HG03558 (cell line): ENCODE results near the gene SPANXD.
"Not testable (repeated sequence)": the region's sequence is repeated elsewhere in the genome, so short reads cannot be mapped to it uniquely, and the experiment has no call there.

Source experiments
- ATAC-seq: cut with Tn5 transposase; IDR thresholded peaks from one replicate; pipeline ENCODE4 v1.9.1; 2021; ENCODE audit warnings: moderate number of reproducible peaks; ENCODE audit not compliant: unreplicated experiment; ENCODE audit errors: extremely low read depth

The SPANXD gene, protein sequence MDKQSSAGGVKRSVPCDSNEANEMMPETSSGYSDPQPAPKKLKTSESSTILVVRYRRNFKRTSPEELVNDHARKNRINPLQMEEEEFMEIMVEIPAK

DNA sequence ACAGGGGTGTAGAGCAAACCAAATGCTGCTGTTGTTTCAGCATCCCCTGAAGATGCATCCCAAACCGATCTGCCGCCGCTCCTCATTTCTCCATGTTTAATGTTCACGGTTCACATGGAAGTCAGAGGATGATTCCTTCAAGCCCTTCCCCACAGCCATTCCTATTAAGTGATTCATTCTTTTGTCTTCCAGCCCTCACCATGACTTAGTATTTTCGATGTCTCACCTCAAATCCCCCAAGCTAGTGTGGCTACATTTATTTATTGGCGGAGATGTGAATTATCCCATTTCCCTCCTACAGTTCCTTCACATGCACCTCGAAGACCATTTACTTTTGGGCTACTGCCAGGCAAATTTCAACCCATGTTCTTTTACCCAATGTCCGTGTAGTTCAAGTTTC, at the start of gene SPANXD:
Gene SPANXD, minus strand, starts transcription at position 101 of the 400 bp plus-strand sequence. CDS start 334 bp downstream, outside the sequence.
- ATAC-seq: not testable (repeated sequence)

DNA sequence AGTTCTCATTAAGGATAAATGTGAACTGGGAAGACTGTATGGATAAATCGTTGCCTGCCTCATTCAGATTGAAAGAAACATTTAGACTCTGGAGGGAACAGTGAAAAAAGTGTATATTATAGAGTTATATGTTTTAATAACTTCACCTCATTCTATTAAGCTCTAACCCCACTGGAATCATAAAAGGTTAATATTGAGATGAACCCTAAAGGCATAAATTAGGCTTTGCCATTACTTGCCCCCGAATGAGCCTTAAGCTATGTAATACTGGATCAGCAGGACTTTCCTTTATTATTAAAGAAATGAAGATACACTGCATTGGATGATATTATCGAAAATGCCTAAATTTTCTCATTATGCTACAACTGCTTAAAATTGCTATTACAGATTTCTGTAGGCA, 44.1 kb upstream of the SPANXD start:
- ATAC-seq: no peak

DNA sequence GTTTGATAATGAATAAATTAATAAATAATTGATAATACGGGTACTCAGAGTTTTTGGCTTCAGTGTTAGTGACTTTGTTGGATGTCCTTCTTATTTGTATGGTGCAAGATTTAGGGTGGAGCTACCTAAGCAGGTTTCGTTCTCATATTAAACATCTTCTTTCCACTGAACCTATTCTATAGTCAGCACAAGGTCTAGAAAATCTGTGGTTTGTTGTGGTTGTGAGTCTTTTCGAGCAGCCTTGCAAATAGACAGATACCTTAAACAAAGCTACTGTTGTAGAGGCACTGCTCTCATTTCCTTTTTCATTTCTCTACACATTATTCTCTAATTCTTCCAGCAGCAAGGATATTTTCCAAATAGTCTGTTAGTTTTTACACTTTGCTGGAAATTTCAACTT, 38.1 kb upstream of the SPANXD start:
- no peak for ATAC-seq

DNA sequence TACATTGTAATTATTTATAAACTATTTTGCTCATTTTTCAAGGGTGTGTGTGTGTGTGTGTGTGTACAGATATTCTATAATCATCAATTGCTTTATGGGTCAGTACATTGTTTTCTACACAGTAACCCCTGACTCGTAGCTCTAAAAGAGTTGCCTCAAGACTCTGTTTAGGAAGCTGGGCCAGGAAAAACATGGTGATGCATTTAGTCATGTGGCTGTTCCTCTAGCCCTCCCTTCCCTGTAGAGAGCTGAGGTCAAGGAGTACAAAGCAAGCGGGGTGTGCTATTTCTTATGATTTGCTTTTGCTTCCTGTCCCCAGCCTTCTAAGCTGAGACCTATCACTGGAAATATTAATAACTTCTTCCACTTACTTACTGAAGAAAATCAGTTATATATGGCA, 34.8 kb upstream of the SPANXD start:
- ATAC-seq: no peak

DNA sequence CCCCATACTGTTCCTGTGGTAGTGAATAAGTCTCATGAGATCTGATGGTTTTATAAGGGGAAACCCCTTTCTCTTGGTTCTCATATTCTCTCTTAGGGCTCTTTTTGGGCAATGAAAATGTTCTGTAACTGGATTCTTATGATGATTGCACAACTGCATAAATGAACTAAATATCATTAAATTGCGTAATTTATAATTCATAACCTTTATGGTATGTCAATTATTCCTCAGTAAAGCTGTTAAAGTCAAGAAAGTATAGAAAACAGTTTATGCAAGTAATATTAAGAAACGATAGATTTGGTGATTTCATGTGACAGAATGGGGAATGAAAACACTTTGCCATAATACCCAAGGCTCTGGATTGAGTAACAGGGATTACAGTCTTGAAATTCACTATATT, 33.5 kb upstream of the SPANXD start:
- ATAC-seq: no peak

DNA sequence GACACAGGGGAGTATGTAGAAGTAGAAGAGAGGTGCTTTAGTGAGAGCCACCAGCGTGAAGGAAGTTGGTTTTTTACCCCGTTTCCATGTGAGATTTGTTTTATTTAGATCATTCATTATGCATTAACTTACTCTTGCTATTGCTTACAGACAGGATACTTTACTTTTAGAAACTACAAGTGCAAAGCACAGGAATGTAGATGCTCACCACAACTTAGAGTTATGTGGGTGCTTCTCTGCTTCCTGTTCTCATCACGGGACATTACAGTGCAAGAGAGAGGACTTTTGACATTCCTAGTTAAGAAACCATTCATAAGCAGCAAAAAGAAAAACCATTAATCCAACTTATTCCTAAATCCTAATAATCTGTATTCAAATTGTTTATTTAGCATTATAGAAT, 25.6 kb upstream of the SPANXD start:
- no peak for ATAC-seq

DNA sequence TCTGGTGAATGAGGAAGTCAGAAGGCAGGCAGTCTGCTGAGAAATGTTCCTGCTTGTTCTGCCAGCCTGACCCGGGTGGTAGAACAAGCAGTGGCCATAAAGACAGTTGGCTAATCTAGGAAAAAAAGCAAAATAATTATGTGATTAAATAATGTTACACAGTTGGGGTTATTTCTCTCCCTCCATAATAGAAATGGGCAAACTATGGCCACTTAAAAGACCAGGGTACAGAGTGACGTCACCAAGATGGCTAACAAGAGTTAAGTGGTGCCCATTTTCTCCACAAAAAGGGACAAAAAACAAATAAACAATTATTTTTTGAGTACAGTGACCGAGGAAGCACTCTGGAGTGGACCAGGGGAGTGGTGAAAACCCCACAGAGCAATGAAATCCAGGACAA, 16.1 kb upstream of the SPANXD start:
- no peak for ATAC-seq

DNA sequence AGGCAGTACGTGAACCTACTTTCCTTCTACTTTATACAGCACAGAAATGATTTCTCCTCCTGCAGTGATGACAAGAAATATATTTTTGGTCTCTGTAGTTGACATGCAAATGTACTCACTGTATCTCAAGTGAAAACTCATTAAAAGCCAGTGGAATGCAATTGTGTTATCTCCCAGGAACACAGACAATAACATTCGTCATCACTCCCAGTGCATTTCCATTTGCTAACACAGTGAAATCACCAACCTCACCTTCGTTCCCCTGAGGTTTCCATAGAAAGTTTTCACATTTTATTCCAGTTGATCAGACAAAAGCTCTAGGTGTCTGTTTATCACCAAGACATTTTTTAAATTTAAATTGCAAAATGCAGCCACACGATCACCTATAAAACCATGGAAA, 2.5 kb upstream of the SPANXD start:
- no peak for ATAC-seq

DNA sequence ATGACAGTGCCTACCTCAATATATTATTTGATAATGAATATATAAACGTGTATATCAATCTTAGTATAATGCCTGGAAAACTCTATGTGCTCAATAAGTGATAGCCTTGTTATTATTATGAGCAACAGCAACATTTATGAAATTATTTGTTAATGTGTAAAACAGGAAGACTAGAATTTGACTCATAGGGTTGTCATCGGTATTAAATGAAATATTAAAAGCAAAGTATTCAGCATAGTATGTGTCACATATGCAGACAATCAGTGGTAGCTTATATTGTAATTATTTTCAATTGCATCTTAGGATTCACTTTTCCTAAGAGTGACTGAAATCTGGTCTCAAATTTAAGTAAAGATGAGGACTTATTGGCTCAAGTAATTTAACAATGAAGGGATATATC, 24.6 kb downstream of the SPANXD start:
- ATAC-seq: no peak

DNA sequence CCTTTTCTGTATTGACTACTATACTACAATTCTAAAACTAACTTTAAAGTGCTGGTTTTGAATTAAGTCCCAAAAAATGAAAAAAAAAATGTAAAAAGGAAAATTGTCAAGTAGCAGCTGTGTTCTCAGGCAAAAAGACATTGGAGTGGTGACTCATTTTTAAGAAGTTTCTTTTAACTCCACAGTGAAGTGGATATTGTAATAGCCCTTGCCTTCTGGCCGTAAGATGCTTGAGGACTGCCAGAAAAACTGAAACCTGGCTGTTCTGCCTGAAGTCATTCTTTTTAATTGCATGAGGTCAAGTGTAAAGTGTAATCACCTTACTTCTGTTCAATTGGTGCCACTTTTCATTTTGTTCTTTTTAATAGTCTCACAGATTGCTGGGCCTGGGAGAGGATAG, 28.9 kb downstream of the SPANXD start:
- no peak for ATAC-seq

DNA sequence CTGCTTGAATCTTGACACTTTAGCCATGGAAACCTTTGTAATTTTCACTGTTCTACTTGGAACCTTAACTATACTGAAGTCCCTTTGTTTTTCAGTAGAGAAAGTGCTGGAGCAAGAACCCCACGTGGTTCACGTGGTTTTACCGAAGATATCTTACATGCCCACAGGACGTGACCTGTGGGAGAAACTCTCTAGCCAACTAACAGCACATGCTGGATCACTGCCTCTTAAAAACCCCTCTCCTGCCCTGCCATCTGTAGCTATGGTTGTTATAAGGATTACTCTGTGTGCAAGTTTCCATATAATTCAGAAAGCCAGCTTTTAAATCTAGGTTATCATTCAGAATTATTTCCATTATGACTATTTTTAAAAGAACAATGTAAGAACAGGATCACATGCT, 30.2 kb downstream of the SPANXD start:
- ATAC-seq: no peak

DNA sequence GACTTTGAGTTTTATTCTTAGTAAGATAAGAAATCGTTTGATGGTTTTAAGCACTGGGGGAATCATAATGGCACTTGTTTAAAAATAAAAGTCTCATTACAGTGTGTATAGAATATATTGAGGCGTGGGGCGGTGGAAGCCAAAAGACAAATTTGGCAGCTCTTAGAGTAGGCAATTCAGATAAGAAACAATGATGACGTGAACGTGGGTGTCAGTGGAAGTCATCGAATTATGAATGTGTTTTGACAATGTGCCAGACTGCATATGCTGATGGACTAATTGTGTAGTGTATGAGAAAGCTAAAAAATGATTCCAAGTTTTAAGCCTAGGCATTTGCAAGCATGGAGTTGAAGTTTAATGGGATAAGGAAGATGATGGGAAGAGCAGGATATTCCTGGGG, 35.8 kb downstream of the SPANXD start:
- no peak for ATAC-seq

DNA sequence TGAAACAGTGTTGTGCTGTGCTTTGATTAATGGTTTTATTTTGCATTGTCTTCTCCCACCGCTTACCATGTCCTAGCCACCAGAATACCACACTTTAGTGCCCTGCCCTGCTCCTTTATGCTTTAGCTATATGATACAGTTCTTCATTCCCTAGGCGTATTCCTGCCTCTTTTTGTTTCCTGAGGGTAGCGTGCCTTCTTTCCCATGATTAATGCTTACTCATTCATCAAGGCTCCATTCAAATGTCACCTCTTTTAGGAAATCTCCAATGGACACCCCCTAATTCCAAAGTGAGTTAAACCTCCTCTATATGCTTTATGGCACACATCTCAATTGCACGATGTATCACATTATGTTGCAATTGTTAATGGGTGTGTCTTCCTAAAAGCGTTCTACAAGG, 46.3 kb downstream of the SPANXD start:
- ATAC-seq: no peak
